ENCODE results near the gene FARS2. TPM values are rescaled to one million over a fixed set of nuclear protein-coding genes. Genes with fewer than 3 reads are reported as not detected.

Gene FARS2
- total and polyA plus RNA-seq, 10 donors: 9.0 to 27.4 (median 19.8) TPM

DNA sequence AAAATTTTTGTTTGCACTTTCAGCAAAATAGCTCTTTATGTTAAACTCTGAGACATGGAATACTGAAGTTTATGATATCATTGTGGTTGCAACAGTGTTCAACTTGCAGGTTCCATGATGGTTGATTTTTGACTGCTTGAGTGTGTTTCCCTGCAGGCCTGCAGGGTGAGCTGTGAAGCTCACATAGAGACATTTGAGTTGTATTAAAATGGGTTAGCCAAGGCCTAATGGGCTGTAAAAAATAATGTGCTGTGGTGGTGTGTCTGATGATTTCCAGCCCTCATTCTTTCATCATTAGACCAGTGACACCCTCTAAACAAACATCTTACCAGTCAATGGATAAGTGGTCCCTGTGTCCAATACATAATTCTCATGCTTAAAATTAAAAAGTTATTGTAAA lies 321.4 kb downstream of the FARS2 start:
- Histone ChIP-seq H3K27me3 (replicated peaks in 1 of 7) (no peaks in the 10 kb centered on the region), H3K4me3 (no peak overlapping the region), H3K36me3 (no peaks in the 10 kb centered on the region), H3K27ac (no peak overlapping the region), H3K9me3 (peaks cover 0 to 16% (median 11%) of the 10 kb centered on the region in 8 donors), H3K4me1 (peaks cover 0 to 10% (median 0%) of the 10 kb centered on the region in 6 donors)
- no peak for TF ChIP-seq POLR2A (IDR thresholded peaks at IDR 0.05)
- TF ChIP-seq, protein P1, sequence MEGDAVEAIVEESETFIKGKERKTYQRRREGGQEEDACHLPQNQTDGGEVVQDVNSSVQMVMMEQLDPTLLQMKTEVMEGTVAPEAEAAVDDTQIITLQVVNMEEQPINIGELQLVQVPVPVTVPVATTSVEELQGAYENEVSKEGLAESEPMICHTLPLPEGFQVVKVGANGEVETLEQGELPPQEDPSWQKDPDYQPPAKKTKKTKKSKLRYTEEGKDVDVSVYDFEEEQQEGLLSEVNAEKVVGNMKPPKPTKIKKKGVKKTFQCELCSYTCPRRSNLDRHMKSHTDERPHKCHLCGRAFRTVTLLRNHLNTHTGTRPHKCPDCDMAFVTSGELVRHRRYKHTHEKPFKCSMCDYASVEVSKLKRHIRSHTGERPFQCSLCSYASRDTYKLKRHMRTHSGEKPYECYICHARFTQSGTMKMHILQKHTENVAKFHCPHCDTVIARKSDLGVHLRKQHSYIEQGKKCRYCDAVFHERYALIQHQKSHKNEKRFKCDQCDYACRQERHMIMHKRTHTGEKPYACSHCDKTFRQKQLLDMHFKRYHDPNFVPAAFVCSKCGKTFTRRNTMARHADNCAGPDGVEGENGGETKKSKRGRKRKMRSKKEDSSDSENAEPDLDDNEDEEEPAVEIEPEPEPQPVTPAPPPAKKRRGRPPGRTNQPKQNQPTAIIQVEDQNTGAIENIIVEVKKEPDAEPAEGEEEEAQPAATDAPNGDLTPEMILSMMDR (IDR thresholded peaks at IDR 0.05 in 8 of 11, conservative IDR thresholded peaks at IDR 0.05 in 3 of 11): no peak
- TF ChIP-seq POLR2AphosphoS5 (IDR thresholded peaks at IDR 0.05): no peak
- intact Hi-C loops (cut with DNase I; ENCODE audit: low total_unique reads): no loop called here
- DNase-seq: no peak

DNA sequence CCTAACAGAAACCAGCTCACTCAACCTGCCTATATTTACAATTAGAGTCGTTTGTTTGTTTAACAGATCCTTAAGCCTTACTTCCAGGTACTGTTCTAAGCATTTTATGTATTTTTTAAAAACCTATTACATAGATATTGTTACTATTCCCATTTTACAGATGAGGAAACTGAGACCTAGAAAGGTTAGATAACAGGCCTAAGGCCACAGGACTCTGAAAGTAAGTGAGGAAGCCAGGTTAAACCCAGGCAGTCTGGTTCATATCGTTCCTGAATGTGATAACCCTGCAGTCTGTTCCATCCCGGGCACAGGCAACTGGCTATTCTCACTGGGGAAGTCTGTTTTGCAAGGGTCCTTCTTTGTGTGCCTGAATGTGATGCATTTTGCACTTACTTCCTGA lies 322.2 kb downstream of the FARS2 start:
- Histone ChIP-seq H3K9me3 (peaks cover 0 to 16% (median 11%) of the 10 kb centered on the region in 8 donors), H3K4me3 (no peak overlapping the region), H3K27ac (no peak overlapping the region), H3K4me1 (peaks cover 0 to 10% (median 0%) of the 10 kb centered on the region in 6 donors), H3K27me3 (replicated peaks in 1 of 7) (no peaks in the 10 kb centered on the region), H3K36me3 (no peaks in the 10 kb centered on the region)
- WGBS, 5 donors: 53 to 88% (median 59%) methylated on average over 3 of the region's 3 CpGs
- intact Hi-C loops (cut with DNase I; ENCODE audit: low total_unique reads): no loop called here
- no peak for TF ChIP-seq POLR2AphosphoS5 (IDR thresholded peaks at IDR 0.05)
- TF ChIP-seq POLR2A (IDR thresholded peaks at IDR 0.05): no peak
- TF ChIP-seq, protein P1 (IDR thresholded peaks at IDR 0.05 in 8 of 11, conservative IDR thresholded peaks at IDR 0.05 in 3 of 11): no peak
- DNase-seq: no peak

DNA sequence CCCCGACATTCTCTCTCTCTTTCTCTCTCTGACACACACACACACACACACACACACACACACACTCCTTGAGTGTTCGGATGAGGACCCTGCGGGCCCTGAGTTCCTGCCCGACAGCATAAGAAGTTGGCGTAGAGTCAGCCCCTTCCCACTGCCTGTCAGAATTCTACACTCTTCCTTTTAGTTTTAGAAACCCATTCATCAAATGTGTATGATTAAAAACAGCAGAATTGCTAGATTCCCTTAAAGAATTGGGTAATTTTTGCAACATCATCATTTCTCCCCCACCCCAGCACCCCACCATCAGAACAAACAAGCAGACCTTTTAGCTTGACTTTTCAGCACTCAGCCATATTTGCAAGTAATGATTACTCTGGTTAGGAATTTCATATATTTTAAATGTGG lies 322.8 kb downstream of the FARS2 start:
- no peak for DNase-seq
- Histone ChIP-seq H3K9me3 (peaks cover 0 to 16% (median 11%) of the 10 kb centered on the region in 8 donors), H3K4me1 (peaks cover 0 to 10% (median 0%) of the 10 kb centered on the region in 6 donors), H3K27ac (no peak overlapping the region), H3K27me3 (replicated peaks in 1 of 7) (no peaks in the 10 kb centered on the region), H3K36me3 (no peaks in the 10 kb centered on the region), H3K4me3 (no peak overlapping the region)
- intact Hi-C loops (cut with DNase I; ENCODE audit: low total_unique reads): no loop called here
- TF ChIP-seq, protein P1 (IDR thresholded peaks at IDR 0.05 in 8 of 11, conservative IDR thresholded peaks at IDR 0.05 in 3 of 11): no peak
- TF ChIP-seq POLR2A (IDR thresholded peaks at IDR 0.05) (no peak), POLR2AphosphoS5 (IDR thresholded peaks at IDR 0.05) (no peak)
- WGBS, 5 donors: 41 to 82% (median 55%) methylated on average over 5 of the region's 5 CpGs

DNA sequence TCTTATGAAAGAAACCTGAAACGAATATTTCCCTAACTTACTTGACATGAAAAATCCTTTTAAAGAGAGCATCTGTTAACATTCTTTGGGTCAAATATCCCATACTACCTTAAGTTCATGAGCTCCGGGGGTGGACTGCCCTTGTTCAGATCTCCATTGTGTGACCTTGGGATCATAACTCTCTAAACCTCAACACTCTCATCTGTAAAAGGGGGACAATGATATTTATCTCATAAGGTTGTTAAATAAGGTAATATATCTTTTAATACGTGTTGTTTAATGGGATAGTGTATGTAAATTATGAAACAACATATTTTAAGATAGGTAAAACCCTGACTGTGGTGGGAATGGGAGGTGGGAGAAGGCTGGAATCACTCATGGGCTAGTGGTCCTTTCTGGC lies 326.3 kb downstream of the FARS2 start:
- no peak overlapping the region for H3K27ac ChIP-seq
- no peaks in the 10 kb centered on the region for H3K27me3 ChIP-seq (replicated peaks in 1 of 7)
- no peaks in the 10 kb centered on the region for H3K4me1 ChIP-seq
- 92 to 94% (median 94%) methylated on average over 3 of the region's 3 CpGs for WGBS, 5 donors
- DNase-seq: no peak
- H3K36me3 ChIP-seq: peaks cover 0 to 8% (median 0%) of the 10 kb centered on the region in 6 donors
- intact Hi-C loops (cut with DNase I; ENCODE audit: low total_unique reads): no loop called here
- TF ChIP-seq POLR2AphosphoS5 (IDR thresholded peaks at IDR 0.05) (no peak), POLR2A (IDR thresholded peaks at IDR 0.05) (no peak)
- TF ChIP-seq, protein P1 (IDR thresholded peaks at IDR 0.05 in 8 of 11, conservative IDR thresholded peaks at IDR 0.05 in 3 of 11): no peak
- H3K4me3 ChIP-seq: no peak overlapping the region
- peaks cover 0 to 16% (median 11%) of the 10 kb centered on the region in 8 donors for H3K9me3 ChIP-seq

Data from spleen (tissue), 11 donors.